HepG2 (cell line): ENCODE data around the gene HEATR1. TPM values are rescaled to one million over a fixed set of nuclear protein-coding genes. Genes with fewer than 3 reads are reported as not detected.

Experiments used
- E2F5 ChIP-seq: sonication (generic); formaldehyde crosslinking; conservative IDR thresholded peaks from 2 replicates; pipeline ENCODE4 v1.4.0; 2020; ENCODE audit warnings: missing genetic modification reagents
- JDP2 ChIP-seq: sonication (generic); formaldehyde crosslinking; IDR thresholded peaks from 2 replicates; pipeline ENCODE4 v1.8.1; 2022; ENCODE audit warnings: missing genetic modification reagents, borderline replicate concordance
- NFKBIZ ChIP-seq: IDR thresholded peaks from 2 replicates; pipeline ENCODE4 v1.6.1; 2018; ENCODE audit warnings: missing genetic modification reagents, missing compliant biosample characterization
- RCOR2 ChIP-seq: IDR thresholded peaks from 2 replicates; pipeline ENCODE4 v1.6.1; 2016; ENCODE audit warnings: missing biosample characterization, missing genetic modification reagents
- SATB2 ChIP-seq: sonication (generic); formaldehyde crosslinking; IDR thresholded peaks from 2 replicates; pipeline ENCODE4 v1.5.0; 2020; ENCODE audit warnings: missing genetic modification reagents
- SMYD3 ChIP-seq: sonication (generic); formaldehyde crosslinking; IDR thresholded peaks from 2 replicates; pipeline ENCODE4 v1.8.1; 2023; ENCODE audit warnings: mild to moderate bottlenecking, missing genetic modification reagents
- STAG1 ChIP-seq: sonication (generic); formaldehyde crosslinking; IDR thresholded peaks from 2 replicates; pipeline ENCODE4 v1.4.0; 2020; ENCODE audit warnings: missing genetic modification reagents
- STAT6 ChIP-seq: sonication (generic); formaldehyde crosslinking; IDR thresholded peaks from 2 replicates; pipeline ENCODE4 v1.4.0; 2020; ENCODE audit warnings: missing genetic modification reagents, mild to moderate bottlenecking, borderline replicate concordance
- TBP ChIP-seq: sonication (generic); formaldehyde crosslinking; IDR thresholded peaks from 2 replicates; pipeline ENCODE4 v1.5.0; 2020; ENCODE audit warnings: missing genetic modification reagents
- ZFP62 ChIP-seq: sonication (generic); formaldehyde crosslinking; IDR thresholded peaks from 2 replicates; pipeline ENCODE4 v1.4.0; 2020; ENCODE audit warnings: missing genetic modification reagents
- ZNF7 ChIP-seq: IDR thresholded peaks from 2 replicates; pipeline ENCODE4 v1.6.1; 2016; ENCODE audit warnings: missing biosample characterization, missing genetic modification reagents
- polyA plus RNA-seq, 8 experiments: library from polyadenylated mRNA; depleted of rRNA in 3 of 8; stranded (reverse) in 7 of 8; unstranded in 1 of 8; fragments of >200 nt; fragmentation: Illumina TruSeq in 4 of 8; extraction: Trizol in 4 of 8; gene quantifications; 2 replicates each; pipeline versions ENCODE4 v1.2.1 to v1.2.3, GENCODE V29; 2011 to 2016; ENCODE audit warnings: low read depth in 4 of 8, missing spikeins in 1 of 8, mixed read lengths in 1 of 8; ENCODE audit not compliant: insufficient read depth in 1 of 8
- total RNA-seq, 5 experiments: library from RNA; depleted of rRNA; stranded (reverse); fragments of >200 nt; fragmentation: Illumina TruSeq; extraction: Trizol; gene quantifications; 2 replicates each; pipeline ENCODE4 v1.2.3, GENCODE V29; 2016; ENCODE audit warnings: low read depth in 1 of 5
- TF ChIP-seq, protein P1 (sequence below): sonication (generic); formaldehyde crosslinking; IDR thresholded peaks from 2 replicates; pipeline ENCODE4 v1.4.0; 2020; ENCODE audit warnings: missing genetic modification reagents
- TF ChIP-seq, protein P2 (sequence below): IDR thresholded peaks from 2 replicates; pipeline ENCODE4 v1.6.1; 2016; ENCODE audit warnings: missing genetic modification reagents, missing compliant biosample characterization

The HEATR1 gene
- total and polyA plus RNA-seq, 2 of the 13 experiments (the other 11 are each of a cell fraction or from before 2014, with no cell fraction given): 10.2 to 45.8 TPM

DNA sequence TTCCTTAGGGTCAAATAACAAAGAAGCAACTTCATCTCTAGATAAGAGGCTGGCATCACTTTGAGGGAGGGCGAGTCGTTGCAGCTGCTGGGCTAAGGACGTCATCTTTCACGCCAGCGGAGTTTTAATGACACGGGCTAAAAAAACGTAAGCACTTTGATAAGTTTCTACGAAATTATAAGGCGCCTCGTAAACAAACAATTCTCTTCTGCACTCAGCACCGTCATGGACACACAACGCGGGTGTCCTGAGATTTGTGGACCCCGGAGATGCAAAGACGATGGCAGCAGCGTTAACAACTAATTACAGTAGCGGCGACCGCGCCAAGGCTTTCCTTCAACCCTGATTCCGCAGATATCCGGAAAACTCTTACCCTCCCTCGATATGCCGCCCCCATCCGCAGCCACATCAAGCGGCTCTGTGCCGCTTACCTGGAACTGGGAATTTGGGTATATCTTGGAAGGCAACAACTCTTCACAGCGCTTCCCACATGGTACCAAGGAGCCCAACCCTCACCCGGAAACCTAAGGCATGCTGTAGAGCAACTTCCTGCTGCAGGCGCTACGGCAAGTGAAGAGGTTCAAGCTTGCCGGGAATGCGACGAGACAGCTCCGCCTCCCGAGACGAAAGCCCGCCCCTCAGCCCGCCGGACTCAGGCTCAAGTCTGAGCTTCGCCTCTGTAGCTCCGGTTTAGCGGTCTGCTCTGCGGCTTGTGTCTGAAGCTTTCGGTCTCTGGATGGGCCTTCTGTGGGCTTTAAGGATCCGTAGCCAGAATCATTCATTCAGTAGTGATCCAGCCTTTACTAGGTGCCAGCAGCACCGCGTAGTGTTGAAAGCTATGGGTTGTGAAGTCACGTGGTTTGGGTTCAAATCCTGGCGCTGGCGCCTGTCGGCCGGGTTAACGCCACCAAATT lies at the start of gene HEATR1 (continued):
- TF ChIP-seq, protein P1, sequence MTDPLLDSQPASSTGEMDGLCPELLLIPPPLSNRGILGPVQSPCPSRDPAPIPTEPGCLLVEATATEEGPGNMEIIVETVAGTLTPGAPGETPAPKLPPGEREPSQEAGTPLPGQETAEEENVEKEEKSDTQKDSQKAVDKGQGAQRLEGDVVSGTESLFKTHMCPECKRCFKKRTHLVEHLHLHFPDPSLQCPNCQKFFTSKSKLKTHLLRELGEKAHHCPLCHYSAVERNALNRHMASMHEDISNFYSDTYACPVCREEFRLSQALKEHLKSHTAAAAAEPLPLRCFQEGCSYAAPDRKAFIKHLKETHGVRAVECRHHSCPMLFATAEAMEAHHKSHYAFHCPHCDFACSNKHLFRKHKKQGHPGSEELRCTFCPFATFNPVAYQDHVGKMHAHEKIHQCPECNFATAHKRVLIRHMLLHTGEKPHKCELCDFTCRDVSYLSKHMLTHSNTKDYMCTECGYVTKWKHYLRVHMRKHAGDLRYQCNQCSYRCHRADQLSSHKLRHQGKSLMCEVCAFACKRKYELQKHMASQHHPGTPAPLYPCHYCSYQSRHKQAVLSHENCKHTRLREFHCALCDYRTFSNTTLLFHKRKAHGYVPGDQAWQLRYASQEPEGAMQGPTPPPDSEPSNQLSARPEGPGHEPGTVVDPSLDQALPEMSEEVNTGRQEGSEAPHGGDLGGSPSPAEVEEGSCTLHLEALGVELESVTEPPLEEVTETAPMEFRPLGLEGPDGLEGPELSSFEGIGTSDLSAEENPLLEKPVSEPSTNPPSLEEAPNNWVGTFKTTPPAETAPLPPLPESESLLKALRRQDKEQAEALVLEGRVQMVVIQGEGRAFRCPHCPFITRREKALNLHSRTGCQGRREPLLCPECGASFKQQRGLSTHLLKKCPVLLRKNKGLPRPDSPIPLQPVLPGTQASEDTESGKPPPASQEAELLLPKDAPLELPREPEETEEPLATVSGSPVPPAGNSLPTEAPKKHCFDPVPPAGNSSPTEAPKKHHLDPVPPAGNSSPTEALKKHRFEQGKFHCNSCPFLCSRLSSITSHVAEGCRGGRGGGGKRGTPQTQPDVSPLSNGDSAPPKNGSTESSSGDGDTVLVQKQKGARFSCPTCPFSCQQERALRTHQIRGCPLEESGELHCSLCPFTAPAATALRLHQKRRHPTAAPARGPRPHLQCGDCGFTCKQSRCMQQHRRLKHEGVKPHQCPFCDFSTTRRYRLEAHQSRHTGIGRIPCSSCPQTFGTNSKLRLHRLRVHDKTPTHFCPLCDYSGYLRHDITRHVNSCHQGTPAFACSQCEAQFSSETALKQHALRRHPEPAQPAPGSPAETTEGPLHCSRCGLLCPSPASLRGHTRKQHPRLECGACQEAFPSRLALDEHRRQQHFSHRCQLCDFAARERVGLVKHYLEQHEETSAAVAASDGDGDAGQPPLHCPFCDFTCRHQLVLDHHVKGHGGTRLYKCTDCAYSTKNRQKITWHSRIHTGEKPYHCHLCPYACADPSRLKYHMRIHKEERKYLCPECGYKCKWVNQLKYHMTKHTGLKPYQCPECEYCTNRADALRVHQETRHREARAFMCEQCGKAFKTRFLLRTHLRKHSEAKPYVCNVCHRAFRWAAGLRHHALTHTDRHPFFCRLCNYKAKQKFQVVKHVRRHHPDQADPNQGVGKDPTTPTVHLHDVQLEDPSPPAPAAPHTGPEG (CRISPR knock-in tag): peak; percentile 41; the same call in 1 of the 2 replicates
- 0 out of 2 replicates have a peak, but pooled peaks have one; percentile 2 for TF ChIP-seq STAG1
- TF ChIP-seq JDP2 (CRISPR knock-in tag): no peak
- no peak for TF ChIP-seq ZFP62 (CRISPR knock-in tag)
- TF ChIP-seq RCOR2: 0 out of 2 replicates have a peak, but pooled peaks have one; percentile 48
- no peak for TF ChIP-seq SATB2 (CRISPR knock-in tag)
- TF ChIP-seq, protein P2, sequence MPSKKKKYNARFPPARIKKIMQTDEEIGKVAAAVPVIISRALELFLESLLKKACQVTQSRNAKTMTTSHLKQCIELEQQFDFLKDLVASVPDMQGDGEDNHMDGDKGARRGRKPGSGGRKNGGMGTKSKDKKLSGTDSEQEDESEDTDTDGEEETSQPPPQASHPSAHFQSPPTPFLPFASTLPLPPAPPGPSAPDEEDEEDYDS (CRISPR knock-in tag): peak; percentile 75
- TF ChIP-seq SMYD3 (CRISPR knock-in tag): 0 out of 2 replicates have a peak, but pooled peaks have one; percentile 69
- no peak for TF ChIP-seq TBP (CRISPR knock-in tag)
- TF ChIP-seq ZNF7 (CRISPR knock-in tag): no peak
- TF ChIP-seq NFKBIZ: peak; percentile 77; the same call in 1 of the 2 replicates
- TF ChIP-seq E2F5 (CRISPR knock-in tag): no peak
- no peak for TF ChIP-seq STAT6
